ENCODE data around the gene TBC1D17.

TBC1D17 gene

DNA sequence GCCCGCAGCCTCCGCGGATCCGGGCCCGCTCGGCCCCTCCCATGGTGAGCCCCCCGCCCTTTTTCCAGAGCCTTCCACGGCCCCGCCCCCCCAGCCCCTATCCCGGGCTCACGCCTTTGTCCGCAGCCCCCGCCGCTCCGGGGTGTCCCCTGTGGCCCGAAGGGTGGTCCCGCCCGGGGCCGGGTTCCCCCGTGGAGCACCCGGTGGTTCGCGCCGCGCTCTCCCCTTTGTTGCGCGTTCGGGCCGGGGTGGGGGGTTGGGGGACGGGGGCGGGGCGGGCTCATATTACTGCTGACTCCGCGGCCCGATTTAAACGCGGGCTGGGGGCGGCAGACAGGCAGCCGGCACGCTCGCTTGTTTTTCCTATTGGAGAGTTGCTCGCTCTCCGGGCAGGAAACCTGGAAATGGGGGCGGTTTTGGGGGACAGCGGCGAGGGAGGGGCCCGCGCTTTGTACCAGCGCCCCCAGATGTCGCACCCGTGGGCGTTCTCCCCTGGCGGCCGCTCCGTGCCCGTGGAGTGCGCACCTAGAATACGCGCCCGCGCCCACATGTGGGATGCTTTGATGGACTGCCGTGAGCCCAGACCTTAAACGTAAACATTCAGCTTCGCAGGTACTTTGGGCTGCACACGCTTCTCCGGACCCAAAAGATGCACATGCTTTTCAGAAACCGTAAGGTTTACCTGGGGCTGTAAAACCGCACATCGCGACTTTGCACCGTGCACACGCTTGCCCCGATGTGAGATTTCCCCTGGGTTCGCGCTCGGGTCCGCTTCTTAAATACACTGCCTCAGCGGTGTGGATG is 25.8 kb upstream of the TBC1D17 start:
- Histone ChIP-seq H3K27me3 (replicated peaks in 2 of 5; ENCODE audit: control insufficient read depth in 4 of 5, insufficient read depth in 5 of 5, low read length in 4 of 5) (no peaks in the 10 kb centered on the region), H3K27ac (ENCODE audit: insufficient read depth in 1 of 2, low read depth in 1 of 2, low read length in 2 of 2, poor library complexity in 1 of 2, severe bottlenecking in 2 of 2) (peak overlapping the region in 1 of 2 experiments; percentile 93), H3K36me3 (ENCODE audit: control insufficient read depth in 4 of 4, insufficient read depth in 4 of 4, low read length in 3 of 4) (peaks cover 0 to 23% (median 14%) of the 10 kb centered on the region in 4 experiments), H3K4me1 (ENCODE audit: control extremely low read depth in 1 of 4, control insufficient read depth in 4 of 4, insufficient read depth in 4 of 4, low read length in 3 of 4) (peaks cover 7 to 38% (median 29%) of the 10 kb centered on the region in 4 experiments), H3K4me3 (ENCODE audit: control insufficient read depth in 1 of 7, extremely low read depth in 1 of 7, insufficient read depth in 4 of 7, low read depth in 2 of 7, low read length in 6 of 7) (peak overlapping the region; percentile 62 to 89 (median 84)), H3K9me3 (ENCODE audit: control extremely low read depth in 1 of 5, control insufficient read depth in 4 of 5, insufficient read depth in 2 of 5, low read depth in 1 of 5, low read length in 4 of 5) (peaks cover 0 to 6% (median 0%) of the 10 kb centered on the region in 5 experiments)
- DNase-seq = peak in 1 of 3 donors; percentile 25
- ChIA-PET POLR2A (interaction anchor here (0.8 to 2.1 kb wide), 5 partner anchors 12 to 78 kb away, joined by 3 to 9 read pairs (median 3); partner anchors contain the start of genes ATF5, FUZ and NUP62), CTCF (interaction anchor here (1.6 to 2.7 kb wide), 3 partner anchors 13 to 42 kb away, joined by 4 to 11 read pairs (median 10); no protein-coding TSS in a partner anchor)
- WGBS (ENCODE audit: insufficient coverage) = 3% methylated on average over 60 of the region's 78 CpGs

DNA sequence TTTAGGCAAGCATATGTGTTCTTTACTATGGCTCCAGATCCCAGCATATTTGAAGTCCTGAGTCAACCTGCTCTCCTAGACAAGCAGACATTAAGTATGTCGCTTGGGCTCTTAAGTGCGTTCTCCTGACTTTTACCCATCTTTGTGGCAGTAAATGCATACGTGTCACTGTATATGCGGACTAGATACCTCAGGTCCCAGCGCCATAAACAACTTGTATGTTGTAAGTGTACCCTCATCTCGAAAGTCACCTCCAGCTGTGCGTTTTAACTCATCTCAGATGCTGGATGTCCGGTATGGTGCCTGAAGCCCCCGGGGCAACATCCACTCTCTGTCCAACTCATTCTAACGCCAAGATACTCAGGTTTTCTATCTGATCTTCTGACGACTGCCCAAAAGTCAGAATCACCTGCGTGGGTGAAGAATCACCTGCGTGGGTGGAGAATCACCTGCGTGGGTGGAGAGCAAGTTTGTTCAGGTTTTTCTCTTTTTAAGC is 24.8 kb upstream of the TBC1D17 start:
- Histone ChIP-seq H3K36me3 (ENCODE audit: control insufficient read depth in 4 of 4, insufficient read depth in 4 of 4, low read length in 3 of 4) (peaks cover 0 to 32% (median 21%) of the 10 kb centered on the region in 4 experiments), H3K4me3 (ENCODE audit: control insufficient read depth in 1 of 7, extremely low read depth in 1 of 7, insufficient read depth in 4 of 7, low read depth in 2 of 7, low read length in 6 of 7) (peak overlapping the region in 5 of 7 experiments; percentile 62 to 89 (median 82)), H3K27ac (ENCODE audit: insufficient read depth in 1 of 2, low read depth in 1 of 2, low read length in 2 of 2, poor library complexity in 1 of 2, severe bottlenecking in 2 of 2) (no peak overlapping the region), H3K9me3 (ENCODE audit: control extremely low read depth in 1 of 5, control insufficient read depth in 4 of 5, insufficient read depth in 2 of 5, low read depth in 1 of 5, low read length in 4 of 5) (peaks cover 0 to 6% (median 0%) of the 10 kb centered on the region in 5 experiments), H3K4me1 (ENCODE audit: control extremely low read depth in 1 of 4, control insufficient read depth in 4 of 4, insufficient read depth in 4 of 4, low read length in 3 of 4) (peaks cover 7 to 38% (median 29%) of the 10 kb centered on the region in 4 experiments), H3K27me3 (replicated peaks in 2 of 5; ENCODE audit: control insufficient read depth in 4 of 5, insufficient read depth in 5 of 5, low read length in 4 of 5) (no peaks in the 10 kb centered on the region)
- WGBS (ENCODE audit: insufficient coverage) = 99% methylated on average over 9 of the region's 14 CpGs
- POLR2A ChIA-PET = no interaction called here
- CTCF ChIA-PET = no interaction called here
- no peak for DNase-seq

DNA sequence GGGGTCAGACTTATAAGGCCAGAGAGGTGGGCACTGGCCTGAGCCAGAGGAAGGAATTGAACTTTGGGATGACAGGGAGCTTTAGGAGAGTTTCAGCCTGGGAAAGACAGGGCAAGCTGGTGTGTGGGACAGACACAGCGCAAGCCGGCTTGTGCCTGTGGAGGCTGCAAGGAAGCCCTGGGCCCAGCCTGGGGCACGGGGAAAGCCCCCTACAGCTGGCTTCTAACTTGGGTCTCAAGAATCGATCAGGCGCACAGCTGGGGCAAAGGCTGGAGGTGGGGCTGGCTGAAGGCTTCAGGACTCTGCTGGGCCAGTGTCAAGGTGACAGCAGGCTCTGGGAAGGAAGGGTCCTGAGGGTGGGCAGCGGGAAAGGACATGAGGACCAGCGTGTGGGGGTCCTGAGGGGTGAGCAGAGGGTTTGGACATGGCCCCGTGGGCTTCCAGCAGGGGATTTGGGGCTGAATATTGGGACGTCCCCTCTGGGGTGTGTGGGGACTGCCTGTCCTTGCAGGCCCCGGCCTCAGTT is 23.6 kb upstream of the TBC1D17 start:
- Histone ChIP-seq H3K27ac (ENCODE audit: insufficient read depth in 1 of 2, low read depth in 1 of 2, low read length in 2 of 2, poor library complexity in 1 of 2, severe bottlenecking in 2 of 2) (no peak overlapping the region), H3K4me1 (ENCODE audit: control extremely low read depth in 1 of 4, control insufficient read depth in 4 of 4, insufficient read depth in 4 of 4, low read length in 3 of 4) (peaks cover 4 to 26% (median 20%) of the 10 kb centered on the region in 4 experiments), H3K27me3 (replicated peaks in 2 of 5; ENCODE audit: control insufficient read depth in 4 of 5, insufficient read depth in 5 of 5, low read length in 4 of 5) (no peaks in the 10 kb centered on the region), H3K4me3 (ENCODE audit: control insufficient read depth in 1 of 7, extremely low read depth in 1 of 7, insufficient read depth in 4 of 7, low read depth in 2 of 7, low read length in 6 of 7) (no peak overlapping the region), H3K9me3 (ENCODE audit: control extremely low read depth in 1 of 5, control insufficient read depth in 4 of 5, insufficient read depth in 2 of 5, low read depth in 1 of 5, low read length in 4 of 5) (peaks cover 0 to 4% (median 0%) of the 10 kb centered on the region in 5 experiments), H3K36me3 (ENCODE audit: control insufficient read depth in 4 of 4, insufficient read depth in 4 of 4, low read length in 3 of 4) (peaks cover 3 to 44% (median 30%) of the 10 kb centered on the region in 4 experiments)
- WGBS (ENCODE audit: insufficient coverage) = 98% methylated on average over 10 of the region's 10 CpGs
- CTCF ChIA-PET = no interaction called here
- POLR2A ChIA-PET = interaction anchor here (0.7 kb wide), 1 partner anchor 150 kb away, joined by 9 read pairs; no protein-coding TSS in a partner anchor
- DNase-seq = no peak

DNA sequence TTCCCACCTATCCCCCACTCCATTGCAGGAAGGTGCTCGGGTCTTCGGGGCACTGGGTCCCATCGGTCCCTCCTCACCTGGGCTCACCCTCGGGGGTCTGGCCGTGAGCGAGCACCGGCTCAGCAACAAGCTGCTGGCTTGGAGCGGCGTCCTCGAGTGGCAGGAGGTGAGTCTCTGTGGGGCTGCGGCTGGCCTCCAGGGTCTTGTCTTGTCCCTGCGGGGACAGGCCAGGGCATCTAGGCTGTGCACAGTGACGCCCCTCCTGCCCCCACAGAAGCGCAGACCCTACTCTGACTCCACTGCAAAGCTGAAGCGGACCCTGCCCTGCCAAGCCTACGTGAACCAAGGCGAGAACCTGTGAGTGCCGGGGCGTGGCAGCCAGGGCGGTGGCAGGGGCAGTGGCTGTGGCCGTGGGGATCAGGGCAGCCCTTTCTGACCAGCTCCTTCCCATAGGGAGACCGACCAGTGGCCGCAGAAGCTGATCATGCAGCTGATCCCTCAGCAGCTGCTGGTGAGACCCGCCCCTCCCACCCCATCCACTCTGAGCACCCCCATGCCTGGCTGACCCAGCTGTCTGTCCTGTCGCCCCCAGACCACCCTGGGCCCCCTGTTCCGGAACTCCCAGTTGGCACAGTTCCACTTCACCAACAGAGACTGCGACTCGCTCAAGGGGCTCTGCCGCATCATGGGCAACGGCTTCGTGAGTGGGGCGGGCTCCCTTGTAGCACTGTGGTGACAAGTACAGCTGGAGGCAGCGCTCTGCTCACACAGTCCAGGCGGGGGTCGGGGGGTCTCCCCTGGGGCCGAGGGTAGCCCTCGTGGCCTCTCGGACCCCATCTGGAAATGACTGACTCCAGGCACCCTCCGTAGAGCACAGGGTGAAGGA is 22.9 kb upstream of the TBC1D17 start:
- Histone ChIP-seq H3K4me3 (ENCODE audit: control insufficient read depth in 1 of 7, extremely low read depth in 1 of 7, insufficient read depth in 4 of 7, low read depth in 2 of 7, low read length in 6 of 7) (no peak overlapping the region), H3K36me3 (ENCODE audit: control insufficient read depth in 4 of 4, insufficient read depth in 4 of 4, low read length in 3 of 4) (peaks cover 3 to 48% (median 32%) of the 10 kb centered on the region in 4 experiments), H3K9me3 (ENCODE audit: control extremely low read depth in 1 of 5, control insufficient read depth in 4 of 5, insufficient read depth in 2 of 5, low read depth in 1 of 5, low read length in 4 of 5) (no peaks in the 10 kb centered on the region), H3K27me3 (replicated peaks in 2 of 5; ENCODE audit: control insufficient read depth in 4 of 5, insufficient read depth in 5 of 5, low read length in 4 of 5) (no peaks in the 10 kb centered on the region), H3K4me1 (ENCODE audit: control extremely low read depth in 1 of 4, control insufficient read depth in 4 of 4, insufficient read depth in 4 of 4, low read length in 3 of 4) (peaks cover 4 to 24% (median 17%) of the 10 kb centered on the region in 4 experiments), H3K27ac (ENCODE audit: insufficient read depth in 1 of 2, low read depth in 1 of 2, low read length in 2 of 2, poor library complexity in 1 of 2, severe bottlenecking in 2 of 2) (no peak overlapping the region)
- 97% methylated on average over 37 of the region's 39 CpGs for WGBS (ENCODE audit: insufficient coverage)
- no peak for DNase-seq
- POLR2A ChIA-PET = no interaction called here
- CTCF ChIA-PET = no interaction called here

DNA sequence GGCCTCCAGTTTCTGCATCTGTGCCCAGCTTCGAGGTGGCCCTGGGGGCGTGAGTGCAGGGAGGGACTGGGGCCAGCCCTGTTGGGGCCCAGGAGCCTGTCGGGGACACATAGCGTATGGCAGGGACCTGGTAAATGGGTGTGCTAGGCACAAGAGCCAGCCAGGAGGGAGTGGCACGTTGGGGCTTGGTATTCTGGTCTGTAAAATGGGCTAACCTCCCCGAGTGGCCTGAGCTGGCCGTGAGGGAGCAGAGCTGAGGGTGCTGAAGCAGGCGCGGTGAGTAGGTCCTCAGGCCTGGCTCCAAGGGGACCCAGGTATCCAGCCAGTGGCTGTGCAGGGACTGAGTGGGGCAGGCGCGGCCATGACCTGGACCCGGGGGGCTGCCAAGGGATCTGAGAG is 22.2 kb upstream of the TBC1D17 start:
- ChIA-PET POLR2A (no interaction called here), CTCF (no interaction called here)
- H3K4me3 ChIP-seq (ENCODE audit: control insufficient read depth in 1 of 7, extremely low read depth in 1 of 7, insufficient read depth in 4 of 7, low read depth in 2 of 7, low read length in 6 of 7) = no peak overlapping the region
- H3K36me3 ChIP-seq (ENCODE audit: control insufficient read depth in 4 of 4, insufficient read depth in 4 of 4, low read length in 3 of 4) = peaks cover 3 to 55% (median 37%) of the 10 kb centered on the region in 4 experiments
- DNase-seq = no peak
- H3K27ac ChIP-seq (ENCODE audit: insufficient read depth in 1 of 2, low read depth in 1 of 2, low read length in 2 of 2, poor library complexity in 1 of 2, severe bottlenecking in 2 of 2) = no peak overlapping the region
- no peaks in the 10 kb centered on the region for H3K27me3 ChIP-seq (replicated peaks in 2 of 5; ENCODE audit: control insufficient read depth in 4 of 5, insufficient read depth in 5 of 5, low read length in 4 of 5)
- WGBS (ENCODE audit: insufficient coverage) = 96% methylated on average over 10 of the region's 12 CpGs
- H3K4me1 ChIP-seq (ENCODE audit: control extremely low read depth in 1 of 4, control insufficient read depth in 4 of 4, insufficient read depth in 4 of 4, low read length in 3 of 4) = peaks cover 4 to 18% (median 14%) of the 10 kb centered on the region in 4 experiments
- H3K9me3 ChIP-seq (ENCODE audit: control extremely low read depth in 1 of 5, control insufficient read depth in 4 of 5, insufficient read depth in 2 of 5, low read depth in 1 of 5, low read length in 4 of 5) = no peaks in the 10 kb centered on the region

DNA sequence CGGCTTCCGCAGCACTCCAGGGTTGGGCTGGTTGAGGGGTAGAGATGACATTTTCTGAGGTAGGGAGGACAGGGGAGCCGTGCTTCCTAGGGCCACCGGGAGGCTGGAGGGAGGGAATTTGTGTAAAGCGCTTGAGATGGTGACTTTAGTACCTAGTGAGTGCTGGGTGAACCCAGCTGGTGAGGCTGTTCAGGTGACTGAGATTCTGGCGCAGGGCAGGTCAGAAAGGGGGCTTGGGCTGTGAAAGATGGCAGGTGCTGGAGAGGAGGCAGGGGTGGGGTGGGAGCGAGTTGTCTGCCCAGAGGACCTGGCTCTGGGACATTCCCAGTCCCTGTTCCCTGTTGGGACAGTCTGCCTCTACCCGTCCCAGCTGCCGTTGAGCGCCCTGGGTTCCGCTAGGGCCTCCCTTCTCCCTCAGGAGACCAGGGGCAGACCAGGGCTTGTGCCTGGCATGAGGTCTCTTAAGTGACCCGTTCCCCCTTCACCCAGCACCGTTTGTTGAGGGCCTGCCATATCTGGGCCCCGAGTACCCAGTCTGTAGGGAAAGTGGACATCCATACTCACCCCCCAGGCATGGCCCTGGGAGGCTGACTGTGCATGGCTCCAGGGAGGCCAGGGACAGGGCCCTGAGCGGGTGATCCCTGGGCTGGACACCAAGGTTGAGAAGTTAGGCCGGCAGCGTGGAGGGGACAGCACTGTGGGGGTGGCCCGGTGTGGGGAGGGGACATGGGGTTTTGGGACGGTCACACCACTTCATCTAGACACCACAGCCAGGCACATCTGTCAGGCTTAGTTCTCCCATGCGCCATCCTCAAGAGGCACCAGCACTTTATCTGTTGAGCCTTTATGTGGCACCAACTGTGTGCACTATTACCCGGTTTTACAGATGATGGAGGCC is 21.6 kb upstream of the TBC1D17 start:
- peaks cover 3 to 61% (median 43%) of the 10 kb centered on the region in 4 experiments for H3K36me3 ChIP-seq (ENCODE audit: control insufficient read depth in 4 of 4, insufficient read depth in 4 of 4, low read length in 3 of 4)
- DNase-seq = no peak
- no peaks in the 10 kb centered on the region for H3K27me3 ChIP-seq (replicated peaks in 2 of 5; ENCODE audit: control insufficient read depth in 4 of 5, insufficient read depth in 5 of 5, low read length in 4 of 5)
- peak overlapping the region in 1 of 2 experiments; percentile 25 for H3K27ac ChIP-seq (ENCODE audit: insufficient read depth in 1 of 2, low read depth in 1 of 2, low read length in 2 of 2, poor library complexity in 1 of 2, severe bottlenecking in 2 of 2)
- ChIA-PET POLR2A (no interaction called here), CTCF (interaction anchor here (0.8 kb wide), 1 partner anchor 37 kb away, joined by 3 read pairs; no protein-coding TSS in a partner anchor)
- no peak overlapping the region for H3K4me3 ChIP-seq (ENCODE audit: control insufficient read depth in 1 of 7, extremely low read depth in 1 of 7, insufficient read depth in 4 of 7, low read depth in 2 of 7, low read length in 6 of 7)
- H3K4me1 ChIP-seq (ENCODE audit: control extremely low read depth in 1 of 4, control insufficient read depth in 4 of 4, insufficient read depth in 4 of 4, low read length in 3 of 4) = peaks cover 4 to 17% (median 10%) of the 10 kb centered on the region in 4 experiments
- 97% methylated on average over 17 of the region's 21 CpGs for WGBS (ENCODE audit: insufficient coverage)
- H3K9me3 ChIP-seq (ENCODE audit: control extremely low read depth in 1 of 5, control insufficient read depth in 4 of 5, insufficient read depth in 2 of 5, low read depth in 1 of 5, low read length in 4 of 5) = no peaks in the 10 kb centered on the region
